Endothelial cell of umbilical vein (primary cell): ENCODE results near the gene CDK19. TPM values are rescaled to one million over a fixed set of nuclear protein-coding genes. Genes with fewer than 3 reads are reported as not detected.

Experiments used
- BruUV-seq: library from RNA; stranded (reverse); fragments of 400-500 nt; replicated peaks from 2 replicates; lab custom pipeline; 2021; lab: Mats Ljungman, UMichigan
- CTCF ChIA-PET: fragments of 300-600, 350-600 bp; sonication (Branson Sonifier 250); formaldehyde crosslinking; loops from one replicate; lab custom pipeline; 2021; ENCODE audit warnings: antibody characterized with exemption, inconsistent platforms; lab: Charles Lee
- POLR2A ChIA-PET: fragments of 300-600, 350-600 bp; sonication (Branson Sonifier 250); formaldehyde crosslinking; loops from one replicate; lab custom pipeline; 2021; ENCODE audit warnings: antibody characterized with exemption, inconsistent platforms; lab: Charles Lee
- DNase-seq: peaks from one replicate; pipeline ENCODE4 v3.0.0-alpha.2; 2011; ENCODE audit warnings: low read depth, low spot score
- FAIRE-seq: peaks from 2 replicates; lab custom pipeline; 2011; peaks lifted over from hg19 to GRCh38; lab: Jason Lieb, UNC
- H2AFZ ChIP-seq: 2 replicates; pipeline ENCODE4 v1.6.0; 2012; ENCODE audit warnings: low read depth, low read length, control low read depth, inconsistent platforms
- H3K27ac ChIP-seq: 2 replicates; pipeline ENCODE4 v1.5.1; 2011; ENCODE audit warnings: low read depth, mild to moderate bottlenecking, control low read depth, low read length, moderate library complexity; ENCODE audit not compliant: insufficient read depth
- H3K27me3 ChIP-seq, 2 experiments: 2 replicates each; pipeline versions ENCODE4 v1.6.0 to v1.6.1; 2011; ENCODE audit warnings: low read length in 2 of 2, mixed read lengths in 1 of 2; ENCODE audit not compliant: control insufficient read depth in 2 of 2, insufficient read depth in 2 of 2
- H3K36me3 ChIP-seq, 2 experiments: 2 replicates in 1 of 2; 3 replicates in 1 of 2; pipeline ENCODE4 v1.5.1; 2011; ENCODE audit warnings: low read length in 2 of 2, mild to moderate bottlenecking in 1 of 2, moderate library complexity in 1 of 2; ENCODE audit not compliant: control insufficient read depth in 2 of 2, insufficient read depth in 2 of 2; ENCODE audit errors: extremely low read depth in 1 of 2
- H3K4me1 ChIP-seq: 3 replicates; pipeline ENCODE4 v1.5.1; 2011; ENCODE audit warnings: mild to moderate bottlenecking, low read length; ENCODE audit not compliant: control insufficient read depth, insufficient read depth; ENCODE audit errors: extremely low read depth
- H3K4me2 ChIP-seq: 2 replicates; pipeline ENCODE4 v1.6.1; 2011; ENCODE audit warnings: low read length, control low read depth, mixed read lengths; ENCODE audit not compliant: insufficient read depth
- H3K4me3 ChIP-seq, 3 experiments: fragments of 200-600 bp in 1 of 3; sonication (generic), shearing (Covaris generic) in 1 of 3; replicated peaks in 1 of 3; 2 replicates each; pipeline ENCODE4 v1.5.1; 2011 to 2016; ENCODE audit warnings: control low read depth in 3 of 3, low read length in 3 of 3, mild to moderate bottlenecking in 2 of 3, inconsistent platforms in 1 of 3, low read depth in 1 of 3, moderate library complexity in 1 of 3; ENCODE audit not compliant: insufficient read depth in 1 of 3
- H3K79me2 ChIP-seq: 2 replicates; pipeline ENCODE4 v1.6.0; 2012; ENCODE audit warnings: low read length, inconsistent platforms; ENCODE audit not compliant: control insufficient read depth, insufficient read depth
- H3K9ac ChIP-seq: replicated peaks from 2 replicates; pipeline ENCODE3; 2011; ENCODE audit warnings: low read length, control low read depth; ENCODE audit not compliant: insufficient read depth; ENCODE audit errors: extremely low read depth
- H3K9me1 ChIP-seq: replicated peaks from 3 replicates; pipeline ENCODE4 v1.6.0; 2011; ENCODE audit warnings: mild to moderate bottlenecking, low read length; ENCODE audit not compliant: control insufficient read depth, insufficient read depth; ENCODE audit errors: extremely low read depth
- H3K9me3 ChIP-seq: replicated peaks from 2 replicates; pipeline ENCODE4 v1.5.1; 2012; ENCODE audit warnings: low read length, inconsistent platforms; ENCODE audit not compliant: control insufficient read depth, insufficient read depth
- H4K20me1 ChIP-seq: replicated peaks from 2 replicates; pipeline ENCODE3; 2011; ENCODE audit warnings: mild to moderate bottlenecking, low read length; ENCODE audit not compliant: control insufficient read depth, insufficient read depth; ENCODE audit errors: extremely low read depth
- CTCF ChIP-seq, 2 donors: IDR thresholded peaks; 1 replicate in 1 of 2; 2 replicates in 1 of 2; pipeline ENCODE4 v1.5.1; 2011; ENCODE audit warnings: low read length in 2 of 2, mild to moderate bottlenecking in 2 of 2, moderate library complexity in 2 of 2, control low read depth in 1 of 2, inconsistent platforms in 1 of 2, low read depth in 1 of 2; ENCODE audit not compliant: insufficient read depth in 1 of 2; ENCODE audit errors: extremely low read depth in 1 of 2
- EZH2 ChIP-seq: IDR thresholded peaks from 2 replicates; pipeline ENCODE4 v1.6.1; 2012; ENCODE audit warnings: borderline replicate concordance, low read depth, mild to moderate bottlenecking, moderate library complexity, low read length, inconsistent platforms; ENCODE audit not compliant: severe bottlenecking
- FOS ChIP-seq: IDR thresholded peaks from 2 replicates; pipeline ENCODE4 v1.6.1; 2011; ENCODE audit warnings: mild to moderate bottlenecking, low read length, moderate library complexity, borderline replicate concordance; ENCODE audit not compliant: insufficient read depth
- GATA2 ChIP-seq: IDR thresholded peaks from 2 replicates; pipeline ENCODE4 v1.7.0; 2011; ENCODE audit warnings: low read depth, mild to moderate bottlenecking, moderate library complexity, mixed read lengths, low read length; ENCODE audit not compliant: insufficient read length, insufficient read depth
- JUN ChIP-seq: IDR thresholded peaks from 2 replicates; pipeline ENCODE4 v1.6.1; 2011; ENCODE audit warnings: borderline replicate concordance, low read depth; ENCODE audit not compliant: insufficient read length, insufficient read depth
- MAX ChIP-seq: IDR thresholded peaks from 2 replicates; pipeline ENCODE4 v1.6.1; 2011; ENCODE audit not compliant: insufficient read depth, insufficient read length
- MYC ChIP-seq: IDR thresholded peaks from one replicate; pipeline ENCODE4 v1.6.1; 2011; ENCODE audit warnings: mild to moderate bottlenecking, low read depth, low read length
- POLR2A ChIP-seq: IDR thresholded peaks from 2 replicates; pipeline ENCODE4 v1.6.1; 2012; ENCODE audit warnings: low read depth, mild to moderate bottlenecking, control low read depth, low read length
- POLR2AphosphoS5 ChIP-seq: IDR thresholded peaks from 2 replicates; pipeline ENCODE4 v1.6.1; 2012; ENCODE audit warnings: low read depth, mild to moderate bottlenecking, control low read depth, low read length, moderate library complexity; ENCODE audit not compliant: insufficient read depth
- dilution Hi-C: fragments of 300-500 bp; cut with MboI; formaldehyde crosslinking; loops from one replicate; pipeline ENCODE4 v1.15.0; 2019; ENCODE audit warnings: low sequenced_read_pairs; ENCODE audit not compliant: extremely low pct_ligation_motif_present
- intact Hi-C: fragments of 100-400 bp; cut with micrococcal nuclease; formaldehyde crosslinking; loops from one replicate; pipeline ENCODE4 v1.10.0; 2022
- polyA plus RNA-seq, 4 experiments: library from polyadenylated mRNA; depleted of rRNA in 3 of 4; stranded (reverse) in 3 of 4; unstranded in 1 of 4; fragments of >200 nt; gene quantifications; 2 replicates each; pipeline versions ENCODE4 v1.2.1 to v1.2.3, GENCODE V29; 2011 to 2012; ENCODE audit warnings: missing spikeins in 1 of 4
- total RNA-seq: library from RNA; stranded (reverse); gene quantifications from 2 replicates; pipeline ENCODE4 v1.2.3, GENCODE V29; 2021

Gene CDK19
- total and polyA plus RNA-seq, 2 donors (not counting 3 experiments of a cell fraction or from before 2014, with no cell fraction given) = 4.6 to 12.1 TPM

- no peaks in the 10 kb centered on the region for H3K79me2 ChIP-seq
- TF ChIP-seq MAX (no peak), FOS (no peak), JUN (no peak), GATA2 (no peak), MYC (no peak), POLR2AphosphoS5 (no peak), CTCF (IDR thresholded peaks at IDR 0.05; ENCODE audit: extremely low read depth in 1 of 2, insufficient read depth in 1 of 2, low read depth in 1 of 2, low read length in 2 of 2) (no peak), EZH2 (no peak), POLR2A (no peak)
- DNase-seq (no peak), FAIRE-seq (no peak)
- peaks cover 0 to 3% of the 10 kb centered on the region in 2 experiments for H3K27me3 ChIP-seq
- no peak overlapping the region for H3K4me2 ChIP-seq
- no peak overlapping the region for H3K27ac ChIP-seq
- no peaks in the 10 kb centered on the region for H3K36me3 ChIP-seq
- H3K9me3 ChIP-seq = no peaks in the 10 kb centered on the region
- H3K9ac ChIP-seq = no peak overlapping the region
- H2AFZ ChIP-seq = no peak overlapping the region
- no TSS peak for BruUV-seq
- ChIA-PET POLR2A (no interaction called here), CTCF (interaction anchor here (0.9 kb wide), 1 partner anchor 15 kb away, joined by 4 read pairs; no protein-coding TSS in a partner anchor)
- no peaks in the 10 kb centered on the region for H3K9me1 ChIP-seq
- H3K4me3 ChIP-seq = no peak overlapping the region
- intact Hi-C loops (no loop called here), dilution Hi-C loops (no loop called here)
- no peaks in the 10 kb centered on the region for H3K4me1 ChIP-seq
- no peaks in the 10 kb centered on the region for H4K20me1 ChIP-seq
Measured at GRCh38 chr6:110858562-110859214, 43.4 kb upstream of the CDK19 start.
